ENCODE data around the gene GATA2.
A peak's percentile ranks its signal among the peaks of the same experiment; 100 is the strongest.

GATA2 gene

DNA sequence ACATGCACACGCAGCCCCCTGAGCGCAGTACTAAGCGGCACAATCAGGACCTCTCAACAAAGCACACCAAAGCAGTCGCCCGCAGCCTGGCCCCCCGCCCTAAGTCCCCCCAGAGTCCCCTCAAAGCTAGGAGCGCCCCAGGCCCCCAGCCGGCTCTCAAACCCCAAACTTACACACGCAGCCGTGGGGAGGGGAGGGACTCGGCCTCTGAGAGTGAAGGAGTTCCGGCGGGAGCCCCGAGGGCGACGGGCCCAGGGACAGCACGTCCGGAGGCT, 5.5 kb downstream of the GATA2 start:
- ChIA-PET POLR2A (interaction anchor here (1.0 to 1.9 kb wide), 2 partner anchors 10 to 427 kb away, joined by 4 read pairs; no protein-coding TSS in a partner anchor), CTCF (interaction anchor here (0.8 to 4.5 kb wide), 3 partner anchors 12 to 97 kb away, joined by 3 to 30 read pairs (median 3); no protein-coding TSS in a partner anchor)
- TF ChIP-seq, protein P1, sequence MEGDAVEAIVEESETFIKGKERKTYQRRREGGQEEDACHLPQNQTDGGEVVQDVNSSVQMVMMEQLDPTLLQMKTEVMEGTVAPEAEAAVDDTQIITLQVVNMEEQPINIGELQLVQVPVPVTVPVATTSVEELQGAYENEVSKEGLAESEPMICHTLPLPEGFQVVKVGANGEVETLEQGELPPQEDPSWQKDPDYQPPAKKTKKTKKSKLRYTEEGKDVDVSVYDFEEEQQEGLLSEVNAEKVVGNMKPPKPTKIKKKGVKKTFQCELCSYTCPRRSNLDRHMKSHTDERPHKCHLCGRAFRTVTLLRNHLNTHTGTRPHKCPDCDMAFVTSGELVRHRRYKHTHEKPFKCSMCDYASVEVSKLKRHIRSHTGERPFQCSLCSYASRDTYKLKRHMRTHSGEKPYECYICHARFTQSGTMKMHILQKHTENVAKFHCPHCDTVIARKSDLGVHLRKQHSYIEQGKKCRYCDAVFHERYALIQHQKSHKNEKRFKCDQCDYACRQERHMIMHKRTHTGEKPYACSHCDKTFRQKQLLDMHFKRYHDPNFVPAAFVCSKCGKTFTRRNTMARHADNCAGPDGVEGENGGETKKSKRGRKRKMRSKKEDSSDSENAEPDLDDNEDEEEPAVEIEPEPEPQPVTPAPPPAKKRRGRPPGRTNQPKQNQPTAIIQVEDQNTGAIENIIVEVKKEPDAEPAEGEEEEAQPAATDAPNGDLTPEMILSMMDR (IDR thresholded peaks at IDR 0.05; ENCODE audit: insufficient read depth, low read length, missing control alignments), result no peak
- H3K4me3 ChIP-seq (ENCODE audit: low read depth, low read length), result peak overlapping the region; percentile 82
- DNase-seq (ENCODE audit: low read depth, low spot score), result no peak

DNA sequence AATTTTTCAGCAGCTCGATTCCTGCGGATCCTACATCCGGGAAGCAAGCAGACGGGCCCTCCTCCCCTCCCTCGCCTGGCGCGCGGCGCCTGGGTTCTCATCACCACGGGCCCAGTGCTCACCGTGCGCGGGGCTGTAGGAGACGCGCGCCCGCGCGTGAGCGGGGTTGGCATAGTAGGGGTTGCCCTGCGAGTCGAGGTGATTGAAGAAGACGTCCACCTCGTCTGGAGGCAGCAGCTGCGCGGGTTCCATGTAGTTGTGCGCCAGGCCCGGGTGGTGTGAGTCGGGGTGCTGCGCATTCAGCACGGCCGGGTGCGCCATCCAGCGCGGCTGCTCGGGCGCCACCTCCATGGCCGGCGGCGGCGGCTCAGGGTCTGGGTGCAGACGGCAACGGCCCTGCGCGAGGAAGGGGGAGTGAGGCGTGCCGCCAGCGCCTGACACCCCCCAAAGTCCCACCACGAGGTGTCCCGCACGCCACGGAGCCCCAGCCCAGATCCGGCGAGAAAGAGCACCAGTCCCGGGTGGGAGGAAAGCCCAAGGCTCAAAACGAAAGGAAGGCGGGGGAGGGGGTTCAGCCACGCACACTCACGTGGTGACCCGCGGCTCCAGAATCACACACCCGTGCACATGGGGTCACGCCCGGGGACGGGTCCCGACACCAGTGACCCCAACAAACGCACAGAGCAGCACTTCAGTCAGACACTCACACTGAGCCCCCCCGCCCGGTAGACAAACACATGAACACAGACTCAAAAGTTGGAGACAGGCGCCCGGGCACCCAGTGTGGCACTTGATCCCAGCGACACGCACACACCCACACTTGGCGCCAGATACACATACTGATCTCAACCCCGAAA, 6.1 kb downstream of the GATA2 start:
- TF ChIP-seq, protein P1 (IDR thresholded peaks at IDR 0.05; ENCODE audit: insufficient read depth, low read length, missing control alignments), result no peak
- H3K4me3 ChIP-seq (ENCODE audit: low read depth, low read length), result peak overlapping the region; percentile 82
- ChIA-PET POLR2A (interaction anchor here (1.0 to 1.9 kb wide), 2 partner anchors 11 to 426 kb away, joined by 4 read pairs; no protein-coding TSS in a partner anchor), CTCF (interaction anchor here (0.8 to 1.6 kb wide), 4 partner anchors 8 to 121 kb away, joined by 3 to 9 read pairs (median 6); no protein-coding TSS in a partner anchor)
- DNase-seq (ENCODE audit: low read depth, low spot score), result no peak

DNA sequence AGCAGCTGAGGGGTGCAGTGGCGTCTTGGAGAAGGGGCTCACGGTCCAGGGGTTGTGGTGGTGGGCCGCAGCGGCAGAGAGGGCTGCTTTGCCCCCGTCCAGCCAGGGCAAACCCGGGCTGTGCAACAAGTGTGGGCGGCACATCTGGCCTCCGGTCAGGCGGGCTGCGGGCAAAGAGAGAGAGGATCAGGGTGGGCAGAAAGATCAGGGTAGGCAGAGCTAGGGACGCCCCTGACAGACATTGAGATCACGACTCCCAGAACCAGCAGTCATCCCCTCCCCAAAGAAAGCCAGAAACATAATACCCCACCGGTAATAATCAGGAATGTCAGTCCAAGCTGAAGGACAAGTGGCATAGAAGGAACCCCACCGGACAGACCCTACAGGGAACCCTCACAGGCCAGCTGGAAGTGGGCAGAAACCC, 6.8 kb downstream of the GATA2 start:
- CTCF ChIA-PET, result interaction anchor here (0.9 to 1.6 kb wide), 4 partner anchors 9 to 122 kb away, joined by 3 to 9 read pairs (median 6); no protein-coding TSS in a partner anchor
- POLR2A ChIA-PET, result no interaction called here
- TF ChIP-seq, protein P1 (IDR thresholded peaks at IDR 0.05; ENCODE audit: insufficient read depth, low read length, missing control alignments), result no peak
- no peak for DNase-seq (ENCODE audit: low read depth, low spot score)
- H3K4me3 ChIP-seq (ENCODE audit: low read depth, low read length), result peak overlapping the region; percentile 82

DNA sequence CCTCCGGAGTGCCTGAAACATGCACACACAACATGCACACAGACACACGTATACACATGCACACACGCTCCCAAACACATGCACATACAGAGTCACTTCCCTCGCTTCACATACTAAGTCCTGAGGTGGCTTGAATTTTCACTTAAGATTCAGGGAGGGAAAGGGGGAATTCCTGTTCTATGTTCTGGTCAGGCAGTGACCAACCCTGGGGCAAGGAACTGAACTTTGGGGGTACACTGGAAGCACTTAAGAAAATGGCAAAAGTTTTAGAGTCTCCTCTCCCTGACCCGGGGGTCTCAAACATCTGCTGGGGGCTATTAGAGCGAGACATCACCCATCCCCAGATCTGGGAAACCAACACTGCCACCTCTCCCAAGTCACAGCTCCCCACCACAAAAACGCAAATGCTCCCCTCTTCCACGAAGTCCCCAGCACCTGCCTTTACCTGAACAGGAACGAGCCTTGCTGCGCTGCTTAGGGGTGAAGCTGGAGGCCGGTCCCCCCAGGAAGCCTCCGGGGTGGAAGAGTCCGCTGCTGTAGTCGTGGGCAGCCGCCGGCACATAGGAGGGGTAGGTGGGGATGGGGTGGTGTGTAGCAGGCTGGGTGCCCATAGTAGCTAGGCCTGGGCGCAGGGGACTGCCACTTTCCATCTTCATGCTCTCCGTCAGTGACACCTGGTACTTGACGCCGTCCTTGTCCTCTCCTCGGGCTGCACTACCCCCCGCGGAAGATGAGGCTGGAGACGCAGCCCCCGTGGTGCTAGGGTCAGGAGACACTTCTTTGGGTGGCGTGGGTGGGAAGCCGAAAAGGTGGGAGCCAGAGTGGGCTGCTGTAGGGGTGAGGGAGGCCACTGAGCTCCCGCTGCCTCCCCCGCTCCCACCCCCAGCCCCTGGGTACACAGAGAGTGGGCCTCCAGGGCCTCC, 7.5 kb downstream of the GATA2 start:
- DNase-seq (ENCODE audit: low read depth, low spot score), result no peak
- POLR2A ChIA-PET, result no interaction called here
- peak overlapping the region; percentile 82 for H3K4me3 ChIP-seq (ENCODE audit: low read depth, low read length)
- TF ChIP-seq, protein P1 (IDR thresholded peaks at IDR 0.05; ENCODE audit: insufficient read depth, low read length, missing control alignments), result no peak
- CTCF ChIA-PET, result interaction anchor here (0.7 to 1.6 kb wide), 6 partner anchors 10 to 123 kb away, joined by 3 to 9 read pairs (median 4); no protein-coding TSS in a partner anchor

DNA sequence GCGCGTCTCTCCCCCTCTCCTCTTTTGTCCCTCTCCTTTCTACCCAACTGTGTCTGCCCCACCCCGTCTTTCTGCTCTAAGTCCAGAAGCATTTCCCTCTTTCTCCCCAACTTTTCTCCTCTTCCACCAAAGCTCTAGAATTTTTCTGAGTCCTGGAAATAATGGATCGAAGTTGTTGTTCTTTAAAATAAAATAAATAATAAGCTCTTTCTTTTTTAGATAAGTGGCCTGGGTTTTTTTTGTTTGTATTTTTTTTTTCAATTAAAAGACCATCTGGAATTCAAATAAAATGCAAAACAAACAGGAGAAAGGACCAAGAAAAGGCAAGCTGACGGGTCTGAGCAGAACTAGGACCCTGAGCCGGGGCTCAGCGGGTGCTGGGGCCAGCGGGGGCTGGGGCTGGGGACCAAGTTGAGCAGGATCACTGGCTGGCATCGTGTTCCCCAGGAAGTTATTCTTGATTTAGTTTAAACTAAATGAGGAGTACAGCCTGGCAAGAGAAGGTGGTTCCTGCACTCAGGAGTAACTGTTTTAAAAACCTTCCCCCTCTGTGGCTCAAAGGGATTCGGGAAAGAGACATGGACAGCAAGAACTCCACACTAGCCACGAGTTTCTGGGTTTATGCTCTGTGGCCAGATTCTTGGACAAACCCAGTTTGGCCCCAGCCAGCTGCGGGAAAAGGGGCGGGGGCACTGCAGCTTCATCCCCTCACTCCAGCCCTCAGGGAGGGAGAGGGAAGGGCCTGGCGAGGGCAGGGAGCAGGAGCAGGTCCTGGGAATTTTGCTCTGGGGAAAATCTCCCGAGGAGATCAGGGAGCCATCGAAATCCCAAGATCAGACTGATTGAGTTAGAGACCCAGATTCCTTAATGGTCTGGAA, 8.4 kb downstream of the GATA2 start:
- peak overlapping the region; percentile 82 for H3K4me3 ChIP-seq (ENCODE audit: low read depth, low read length)
- ChIA-PET CTCF (interaction anchor here (0.7 to 4.0 kb wide), 6 partner anchors 13 to 123 kb away, joined by 3 to 29 read pairs (median 4); no protein-coding TSS in a partner anchor), POLR2A (no interaction called here)
- DNase-seq (ENCODE audit: low read depth, low spot score), result no peak
- TF ChIP-seq, protein P1 (IDR thresholded peaks at IDR 0.05; ENCODE audit: insufficient read depth, low read length, missing control alignments), result no peak

Data from AG04449 (cell line).